Fibroblast of villous mesenchyme (primary cell): ENCODE results near the gene TNFRSF8. TPM values are rescaled to one million over a fixed set of nuclear protein-coding genes. Genes with fewer than 3 reads are reported as not detected.
A peak's percentile ranks its signal among the peaks of the same experiment; 100 is the strongest.

ENCODE experiments used
- DNase-seq: peaks from one replicate; pipeline ENCODE4 v3.0.0-alpha.2; 2010; ENCODE audit warnings: low read depth
- H3K4me3 ChIP-seq: 2 replicates; pipeline ENCODE4 v1.5.1; 2011; ENCODE audit warnings: low read depth, mild to moderate bottlenecking, low read length
- total RNA-seq: library from RNA; depleted of rRNA; stranded (reverse); fragments of >200 nt; gene quantifications from 2 replicates; pipeline ENCODE4 v1.2.3, GENCODE V29; 2012
- TF ChIP-seq, protein P1 (sequence below): IDR thresholded peaks from 2 replicates; pipeline ENCODE4 v1.5.1; 2012; ENCODE audit warnings: low read depth, mild to moderate bottlenecking, low read length; ENCODE audit not compliant: insufficient read depth

Gene TNFRSF8
- total RNA-seq, 1 donor: 0.86 TPM

- H3K4me3 ChIP-seq: no peak overlapping the region
- no peak for DNase-seq
- TF ChIP-seq, protein P1, sequence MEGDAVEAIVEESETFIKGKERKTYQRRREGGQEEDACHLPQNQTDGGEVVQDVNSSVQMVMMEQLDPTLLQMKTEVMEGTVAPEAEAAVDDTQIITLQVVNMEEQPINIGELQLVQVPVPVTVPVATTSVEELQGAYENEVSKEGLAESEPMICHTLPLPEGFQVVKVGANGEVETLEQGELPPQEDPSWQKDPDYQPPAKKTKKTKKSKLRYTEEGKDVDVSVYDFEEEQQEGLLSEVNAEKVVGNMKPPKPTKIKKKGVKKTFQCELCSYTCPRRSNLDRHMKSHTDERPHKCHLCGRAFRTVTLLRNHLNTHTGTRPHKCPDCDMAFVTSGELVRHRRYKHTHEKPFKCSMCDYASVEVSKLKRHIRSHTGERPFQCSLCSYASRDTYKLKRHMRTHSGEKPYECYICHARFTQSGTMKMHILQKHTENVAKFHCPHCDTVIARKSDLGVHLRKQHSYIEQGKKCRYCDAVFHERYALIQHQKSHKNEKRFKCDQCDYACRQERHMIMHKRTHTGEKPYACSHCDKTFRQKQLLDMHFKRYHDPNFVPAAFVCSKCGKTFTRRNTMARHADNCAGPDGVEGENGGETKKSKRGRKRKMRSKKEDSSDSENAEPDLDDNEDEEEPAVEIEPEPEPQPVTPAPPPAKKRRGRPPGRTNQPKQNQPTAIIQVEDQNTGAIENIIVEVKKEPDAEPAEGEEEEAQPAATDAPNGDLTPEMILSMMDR: no peak
Measured at GRCh38 chr1:12060500-12060899, 2.6 kb upstream of the TNFRSF8 start.

GRCh38 chr1:12064073-12064969, 1.2 kb downstream of the TNFRSF8 start:
- TF ChIP-seq, protein P1: no peak
- DNase-seq: no peak
- no peak overlapping the region for H3K4me3 ChIP-seq

DNA sequence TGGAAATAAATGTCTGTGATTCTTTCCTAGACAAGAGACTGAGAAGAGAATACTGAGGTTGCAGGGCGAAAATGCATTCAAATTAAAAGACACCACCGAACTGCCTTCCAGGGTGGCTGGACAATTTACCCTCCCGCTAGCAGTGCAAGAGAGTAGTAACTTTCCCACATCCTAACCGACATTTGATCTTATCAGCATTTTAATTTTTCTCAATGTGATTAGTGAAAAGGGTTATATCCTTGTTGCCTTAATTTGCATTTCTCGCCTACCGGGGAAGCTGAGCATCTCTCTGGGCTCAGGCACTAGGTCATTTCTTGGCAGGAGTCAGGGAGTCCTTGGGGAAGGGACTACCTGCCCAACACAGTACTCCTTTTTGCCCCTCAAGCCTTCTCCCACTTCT, 2.8 kb downstream of the TNFRSF8 start:
- no peak for DNase-seq
- TF ChIP-seq, protein P1: no peak
- H3K4me3 ChIP-seq: no peak overlapping the region

DNA sequence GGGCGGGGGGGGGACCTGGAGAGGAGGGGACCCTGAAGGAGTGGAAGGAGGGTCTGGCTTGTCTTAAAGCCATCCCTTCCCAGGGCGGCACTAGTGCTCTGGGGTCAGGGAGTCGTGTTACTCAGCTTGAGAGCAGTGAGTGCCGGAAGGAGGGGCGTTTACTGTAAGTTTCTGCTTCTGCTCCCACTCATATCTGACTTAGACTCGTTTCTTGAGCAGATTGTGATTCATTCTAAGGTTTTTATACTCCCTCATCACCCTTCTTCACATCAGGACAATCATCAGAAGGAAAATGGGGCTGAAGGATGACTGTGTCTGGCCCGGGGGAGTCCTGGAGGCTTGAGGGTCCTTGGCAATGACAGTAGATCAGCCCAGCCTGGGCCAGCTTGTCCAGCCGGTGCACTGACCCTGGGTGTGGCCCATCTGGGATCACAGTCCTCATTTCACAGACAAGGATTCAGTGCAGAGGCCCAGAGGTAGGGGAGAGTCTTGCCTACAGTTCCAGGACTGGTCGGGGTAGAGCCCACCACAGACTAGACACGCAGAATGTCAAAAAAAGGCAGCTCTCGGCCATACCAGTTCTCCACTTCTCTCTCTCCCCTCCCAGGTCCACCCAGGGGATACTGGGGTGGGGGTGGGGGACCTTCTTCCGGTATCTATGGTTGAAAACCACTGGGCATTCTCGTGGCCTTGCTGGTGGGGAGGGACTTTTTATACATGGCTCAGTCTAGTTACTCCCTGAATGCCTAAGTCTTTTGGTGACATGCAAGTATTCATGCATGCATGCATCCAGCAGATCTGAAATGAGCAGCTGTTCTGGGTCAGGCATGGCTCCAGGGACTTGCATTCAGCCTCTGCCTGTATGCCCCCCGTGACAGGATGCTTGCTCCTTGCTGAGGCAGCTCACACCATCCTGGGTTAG, 5.1 kb downstream of the TNFRSF8 start:
- TF ChIP-seq, protein P1: no peak

GRCh38 chr1:12069623-12070244, 6.6 kb downstream of the TNFRSF8 start:
- no peak for DNase-seq
- TF ChIP-seq, protein P1: no peak
- no peak overlapping the region for H3K4me3 ChIP-seq

More for the DNA sequence above, 5.1 kb downstream of the TNFRSF8 start:
- DNase-seq: peak; percentile 81
- H3K4me3 ChIP-seq: peak overlapping the region; percentile 1

DNA sequence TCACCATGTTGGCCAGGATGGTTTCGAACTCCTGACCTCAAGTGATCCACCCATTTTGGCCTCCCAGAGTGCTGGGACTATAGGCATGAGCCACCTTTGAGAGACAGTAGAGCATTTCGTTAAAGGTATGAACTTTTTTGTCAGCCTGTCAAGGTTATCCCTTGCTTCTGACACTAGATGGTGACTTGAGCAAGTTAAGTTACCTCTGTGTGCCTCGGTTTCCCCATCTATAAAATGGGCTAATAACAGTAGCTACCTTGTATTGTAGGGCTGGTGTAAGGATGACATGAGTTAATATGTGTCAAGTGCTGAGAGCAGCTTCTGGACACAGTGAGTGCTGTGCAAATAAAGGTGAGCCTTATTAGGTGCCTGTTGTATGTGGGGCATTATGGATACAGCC, 8.8 kb downstream of the TNFRSF8 start:
- H3K4me3 ChIP-seq: no peak overlapping the region
- DNase-seq: no peak
- TF ChIP-seq, protein P1: no peak
